Measurements from ENCODE around the gene COL4A2.

COL4A2 gene

GRCh38 chr13:110266431-110266809, 40.7 kb upstream of the COL4A2 start:
- TF ChIP-seq EZH2phosphoT487 (IDR thresholded peaks at IDR 0.05; ENCODE audit: low read length), result no peak
- no peak for TF ChIP-seq CTCF (IDR thresholded peaks at IDR 0.05; ENCODE audit: low read length)
- TF ChIP-seq EZH2 (optimal IDR thresholded peaks at IDR 0.05; ENCODE audit: low read depth, low read length), result no peak
- H3K79me2 ChIP-seq (ENCODE audit: low read length), result no peaks in the 10 kb centered on the region
- H3K27ac ChIP-seq (ENCODE audit: low read length), result no peak overlapping the region
- H3K4me2 ChIP-seq (ENCODE audit: low read depth, low read length), result no peak overlapping the region
- no peak overlapping the region for H3K9ac ChIP-seq (ENCODE audit: low read length)
- H3K4me3 ChIP-seq (ENCODE audit: low read length), result no peak overlapping the region
- H3K27me3 ChIP-seq (replicated peaks; ENCODE audit: insufficient read depth, low read length), result no peaks in the 10 kb centered on the region
- H3K9me2 ChIP-seq (replicated peaks; ENCODE audit: insufficient read depth, low read length), result no peaks in the 10 kb centered on the region
- no peaks in the 10 kb centered on the region for H4K20me1 ChIP-seq (ENCODE audit: insufficient read depth, low read length)
- H3K9me3 ChIP-seq (replicated peaks; ENCODE audit: insufficient read depth, low read length), result no peaks in the 10 kb centered on the region
- H3K36me3 ChIP-seq (replicated peaks; ENCODE audit: insufficient read depth, low read length), result no peaks in the 10 kb centered on the region
- DNase-seq, result no peak
- H3K4me1 ChIP-seq (ENCODE audit: low read length), result no peaks in the 10 kb centered on the region
- H2AFZ ChIP-seq (ENCODE audit: low read length), result no peak overlapping the region
- H3F3A ChIP-seq (ENCODE audit: insufficient read depth, low read length), result no peaks in the 10 kb centered on the region

- DNase-seq, result no peak
- H3K9me2 ChIP-seq (replicated peaks; ENCODE audit: insufficient read depth, low read length), result no peaks in the 10 kb centered on the region
- no peaks in the 10 kb centered on the region for H3K27me3 ChIP-seq (replicated peaks; ENCODE audit: insufficient read depth, low read length)
- TF ChIP-seq CTCF (IDR thresholded peaks at IDR 0.05; ENCODE audit: low read length), result no peak
- TF ChIP-seq EZH2 (optimal IDR thresholded peaks at IDR 0.05; ENCODE audit: low read depth, low read length), result no peak
- no peak for TF ChIP-seq EZH2phosphoT487 (IDR thresholded peaks at IDR 0.05; ENCODE audit: low read length)
- no peak overlapping the region for H3K27ac ChIP-seq (ENCODE audit: low read length)
- no peak overlapping the region for H3K9ac ChIP-seq (ENCODE audit: low read length)
- H3K9me3 ChIP-seq (replicated peaks; ENCODE audit: insufficient read depth, low read length), result no peaks in the 10 kb centered on the region
- H3F3A ChIP-seq (ENCODE audit: insufficient read depth, low read length), result no peaks in the 10 kb centered on the region
- H3K4me2 ChIP-seq (ENCODE audit: low read depth, low read length), result no peak overlapping the region
- H4K20me1 ChIP-seq (ENCODE audit: insufficient read depth, low read length), result no peaks in the 10 kb centered on the region
- no peak overlapping the region for H3K4me3 ChIP-seq (ENCODE audit: low read length)
- H2AFZ ChIP-seq (ENCODE audit: low read length), result no peak overlapping the region
- no peaks in the 10 kb centered on the region for H3K79me2 ChIP-seq (ENCODE audit: low read length)
- no peaks in the 10 kb centered on the region for H3K36me3 ChIP-seq (replicated peaks; ENCODE audit: insufficient read depth, low read length)
- no peaks in the 10 kb centered on the region for H3K4me1 ChIP-seq (ENCODE audit: low read length)
Measured at GRCh38 chr13:110266983-110267382, 40.1 kb upstream of the COL4A2 start.

- Histone ChIP-seq H3K79me2 (ENCODE audit: low read length) (no peaks in the 10 kb centered on the region), H3K4me1 (ENCODE audit: low read length) (no peaks in the 10 kb centered on the region), H4K20me1 (ENCODE audit: insufficient read depth, low read length) (no peaks in the 10 kb centered on the region), H3F3A (ENCODE audit: insufficient read depth, low read length) (no peaks in the 10 kb centered on the region), H3K4me2 (ENCODE audit: low read depth, low read length) (no peak overlapping the region), H3K9me2 (replicated peaks; ENCODE audit: insufficient read depth, low read length) (no peaks in the 10 kb centered on the region), H3K4me3 (ENCODE audit: low read length) (no peak overlapping the region), H3K36me3 (replicated peaks; ENCODE audit: insufficient read depth, low read length) (no peaks in the 10 kb centered on the region), H3K27me3 (replicated peaks; ENCODE audit: insufficient read depth, low read length) (no peaks in the 10 kb centered on the region), H2AFZ (ENCODE audit: low read length) (no peak overlapping the region), H3K27ac (ENCODE audit: low read length) (no peak overlapping the region), H3K9me3 (replicated peaks; ENCODE audit: insufficient read depth, low read length) (no peaks in the 10 kb centered on the region), H3K9ac (ENCODE audit: low read length) (no peak overlapping the region)
- no peak for DNase-seq
- TF ChIP-seq CTCF (IDR thresholded peaks at IDR 0.05; ENCODE audit: low read length) (no peak), EZH2 (optimal IDR thresholded peaks at IDR 0.05; ENCODE audit: low read depth, low read length) (no peak), EZH2phosphoT487 (IDR thresholded peaks at IDR 0.05; ENCODE audit: low read length) (no peak)
Measured at GRCh38 chr13:110268061-110268460, 39.0 kb upstream of the COL4A2 start.

All from MM.1S (cell line).